ENCODE results near the gene NID1. TPM values are rescaled to one million over a fixed set of nuclear protein-coding genes. Genes with fewer than 3 reads are reported as not detected.
"Not testable (repeated sequence)": the region's sequence is repeated elsewhere in the genome, so short reads cannot be mapped to it uniquely, and the experiment has no call there.

NID1 gene
- total and polyA plus RNA-seq, 8 donors = 21.4 to 214 (median 89.6) TPM

DNA sequence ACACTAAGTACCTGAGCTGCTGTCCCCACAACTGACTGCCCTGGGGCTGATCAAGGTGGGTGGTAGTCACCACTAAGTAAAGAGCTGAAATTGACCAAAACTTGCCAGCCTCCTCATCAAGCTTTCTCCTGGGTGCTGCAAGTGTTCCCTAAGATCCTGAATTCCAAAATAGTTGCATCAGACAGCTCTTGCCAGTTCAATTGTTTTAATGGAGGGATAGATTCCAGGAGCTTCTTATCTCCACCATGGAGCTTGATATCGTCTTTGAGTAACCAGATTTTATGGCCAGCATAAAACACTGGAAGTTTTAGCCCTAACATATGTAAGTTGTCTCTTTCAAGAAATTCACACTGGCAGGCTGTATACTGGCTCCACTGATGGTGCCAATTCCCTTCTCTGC, 90.3 kb downstream of the NID1 start:
- Histone ChIP-seq H3K27me3 (no peaks in the 10 kb centered on the region), H3K4me3 (no peak overlapping the region), H3K9me3 (peaks cover 0 to 8% (median 4%) of the 10 kb centered on the region in 4 donors), H3K36me3 (peaks cover 27 to 48% (median 40%) of the 10 kb centered on the region in 4 donors), H3K4me1 (peaks cover 0 to 23% (median 18%) of the 10 kb centered on the region in 4 donors), H3K27ac (peak overlapping the region in 2 of 5 donors; percentile 3 to 8)
- WGBS, 5 donors = 40 to 57% (median 53%) methylated on average over 1 of the region's 1 CpG
- no peak for DNase-seq
- no peak for TF ChIP-seq EP300 (IDR thresholded peaks at IDR 0.05)
- no peak for TF ChIP-seq POLR2AphosphoS5 (IDR thresholded peaks at IDR 0.05)
- no peak for TF ChIP-seq POLR2A (IDR thresholded peaks at IDR 0.05)
- TF ChIP-seq, protein P1, sequence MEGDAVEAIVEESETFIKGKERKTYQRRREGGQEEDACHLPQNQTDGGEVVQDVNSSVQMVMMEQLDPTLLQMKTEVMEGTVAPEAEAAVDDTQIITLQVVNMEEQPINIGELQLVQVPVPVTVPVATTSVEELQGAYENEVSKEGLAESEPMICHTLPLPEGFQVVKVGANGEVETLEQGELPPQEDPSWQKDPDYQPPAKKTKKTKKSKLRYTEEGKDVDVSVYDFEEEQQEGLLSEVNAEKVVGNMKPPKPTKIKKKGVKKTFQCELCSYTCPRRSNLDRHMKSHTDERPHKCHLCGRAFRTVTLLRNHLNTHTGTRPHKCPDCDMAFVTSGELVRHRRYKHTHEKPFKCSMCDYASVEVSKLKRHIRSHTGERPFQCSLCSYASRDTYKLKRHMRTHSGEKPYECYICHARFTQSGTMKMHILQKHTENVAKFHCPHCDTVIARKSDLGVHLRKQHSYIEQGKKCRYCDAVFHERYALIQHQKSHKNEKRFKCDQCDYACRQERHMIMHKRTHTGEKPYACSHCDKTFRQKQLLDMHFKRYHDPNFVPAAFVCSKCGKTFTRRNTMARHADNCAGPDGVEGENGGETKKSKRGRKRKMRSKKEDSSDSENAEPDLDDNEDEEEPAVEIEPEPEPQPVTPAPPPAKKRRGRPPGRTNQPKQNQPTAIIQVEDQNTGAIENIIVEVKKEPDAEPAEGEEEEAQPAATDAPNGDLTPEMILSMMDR (IDR thresholded peaks at IDR 0.05) = no peak
- intact Hi-C loops (cut with DNase I; ENCODE audit: low total_unique reads) = no loop called here

DNA sequence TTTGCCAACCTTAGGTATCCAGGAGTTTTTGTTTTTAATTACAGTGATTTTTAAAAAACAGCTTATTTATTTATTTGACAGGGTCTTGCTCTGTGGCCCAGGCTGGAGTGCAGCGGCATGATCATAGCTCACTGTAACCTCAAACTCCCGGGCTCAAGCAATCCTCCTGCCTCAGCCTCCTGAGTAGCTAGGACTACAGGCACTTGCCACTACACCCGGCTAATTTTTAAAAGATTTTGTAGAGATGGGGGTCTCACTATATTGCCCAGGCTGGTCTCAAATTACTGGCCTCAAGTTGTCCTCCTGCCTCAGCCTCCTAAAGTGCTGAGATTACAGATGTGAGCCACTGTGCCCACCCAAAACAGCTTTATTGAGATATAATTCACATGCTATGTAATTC, 92.2 kb downstream of the NID1 start:
- WGBS, 5 donors = 84 to 97% (median 91%) methylated on average over 3 of the region's 3 CpGs
- H3K27me3 ChIP-seq; DNase-seq; intact Hi-C loops (cut with DNase I; ENCODE audit: low total_unique reads); H3K9me3 ChIP-seq: not testable (repeated sequence)
- Histone ChIP-seq H3K27ac (peak overlapping the region; percentile 24 to 95 (median 93)), H3K4me3 (peak overlapping the region in 1 of 4 donors; percentile 41), H3K4me1 (peaks cover 0 to 23% (median 18%) of the 10 kb centered on the region in 4 donors), H3K36me3 (peaks cover 8 to 29% (median 21%) of the 10 kb centered on the region in 4 donors)

DNA sequence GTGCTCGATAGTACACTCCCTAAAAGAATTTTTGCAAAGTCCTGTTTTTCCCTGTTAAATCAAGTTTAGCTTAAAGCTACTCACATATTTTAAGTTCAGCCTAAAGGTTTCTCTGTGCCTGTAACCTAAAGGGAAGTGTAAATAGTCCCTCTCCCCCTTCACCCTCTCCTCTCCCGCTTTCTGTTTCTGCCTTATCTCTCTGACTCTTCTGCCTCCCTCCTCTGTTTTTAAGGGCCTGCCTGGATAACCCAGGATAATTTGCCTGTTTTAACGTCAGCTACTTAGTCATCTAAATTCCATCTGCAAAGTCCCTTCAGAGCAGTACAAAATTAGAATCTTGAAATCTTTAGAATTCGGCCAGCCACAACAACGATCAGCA, 92.6 kb downstream of the NID1 start:
- peaks cover 4 to 25% (median 17%) of the 10 kb centered on the region in 4 donors for H3K36me3 ChIP-seq
- H3K4me3 ChIP-seq = peak overlapping the region; percentile 29 to 48 (median 39)
- H3K9me3 ChIP-seq = peaks cover 0 to 2% (median under 1%) of the 10 kb centered on the region in 4 donors
- peak in 1 of 2 donors; percentile 49 for DNase-seq
- intact Hi-C loops (cut with DNase I; ENCODE audit: low total_unique reads) = no loop called here
- no peaks in the 10 kb centered on the region for H3K27me3 ChIP-seq
- peaks cover 0 to 23% (median 18%) of the 10 kb centered on the region in 4 donors for H3K4me1 ChIP-seq
- 31 to 46% (median 39%) methylated on average over 5 of the region's 5 CpGs for WGBS, 5 donors
- peak overlapping the region; percentile 50 to 95 (median 93) for H3K27ac ChIP-seq
- TF ChIP-seq POLR2AphosphoS5 (IDR thresholded peaks at IDR 0.05) (no peak), EP300 (IDR thresholded peaks at IDR 0.05) (no peak), POLR2A (IDR thresholded peaks at IDR 0.05) (no peak)
- TF ChIP-seq, protein P1 (IDR thresholded peaks at IDR 0.05) = no peak

DNA sequence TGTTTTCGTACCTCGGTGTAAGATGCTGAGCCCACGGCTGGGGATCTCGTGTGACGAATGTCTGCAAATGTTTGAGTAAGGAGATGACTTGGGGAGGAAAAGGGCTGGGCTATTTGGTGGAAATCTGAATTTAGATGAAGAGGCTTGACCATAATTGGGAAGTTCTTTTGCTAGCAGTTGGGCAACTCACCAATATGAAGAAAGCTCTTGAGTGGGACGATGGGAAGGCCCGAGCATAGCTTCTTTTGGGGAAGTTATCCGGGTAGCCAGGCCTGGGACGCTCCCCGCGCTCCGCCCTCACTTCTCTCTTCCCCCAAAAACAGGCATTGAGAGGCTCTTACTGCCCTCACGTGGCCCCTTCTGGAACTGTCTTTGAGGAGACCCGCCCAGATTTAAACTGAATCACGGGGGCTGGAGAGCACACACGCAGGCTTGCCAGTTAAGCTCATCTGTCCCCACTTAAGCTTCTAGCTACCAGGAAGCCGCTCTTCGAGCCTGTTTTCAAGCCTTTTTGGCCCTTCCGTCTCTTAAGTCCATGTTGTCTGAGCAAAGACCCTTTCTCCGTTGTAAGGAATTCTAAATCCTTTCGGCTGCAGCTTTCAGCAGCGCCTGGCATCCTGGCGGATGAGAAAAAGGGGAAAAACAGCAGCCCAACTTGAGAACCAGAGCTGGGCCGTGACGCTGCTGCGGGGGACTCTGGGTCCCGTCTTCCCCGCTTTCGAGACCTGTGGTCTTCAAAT, 93.1 kb downstream of the NID1 start:
- intact Hi-C loops (cut with DNase I; ENCODE audit: low total_unique reads) = no loop called here
- 3 to 7% (median 4%) methylated on average over 29 of the region's 29 CpGs for WGBS, 5 donors
- peak overlapping the region; percentile 29 to 48 (median 39) for H3K4me3 ChIP-seq

More for the DNA sequence above, 93.1 kb downstream of the NID1 start:
- H3K27me3 ChIP-seq = no peaks in the 10 kb centered on the region
- DNase-seq = peak; percentile 88 to 96
- H3K9me3 ChIP-seq = no peaks in the 10 kb centered on the region
- TF ChIP-seq POLR2AphosphoS5 (IDR thresholded peaks at IDR 0.05) (peak; percentile 55 to 75 (median 73)), EP300 (IDR thresholded peaks at IDR 0.05) (no peak), POLR2A (IDR thresholded peaks at IDR 0.05) (no peak)
- TF ChIP-seq, protein P1 (IDR thresholded peaks at IDR 0.05) = peak in 5 of 7 experiments; percentile 35 to 83 (median 72)
- peak overlapping the region; percentile 50 to 95 (median 93) for H3K27ac ChIP-seq
- peaks cover 0 to 19% (median 12%) of the 10 kb centered on the region in 4 donors for H3K36me3 ChIP-seq
- H3K4me1 ChIP-seq = peaks cover 0 to 23% (median 18%) of the 10 kb centered on the region in 4 donors
